ENCODE measurements around the gene U2AF1L4.

The U2AF1L4 gene

DNA sequence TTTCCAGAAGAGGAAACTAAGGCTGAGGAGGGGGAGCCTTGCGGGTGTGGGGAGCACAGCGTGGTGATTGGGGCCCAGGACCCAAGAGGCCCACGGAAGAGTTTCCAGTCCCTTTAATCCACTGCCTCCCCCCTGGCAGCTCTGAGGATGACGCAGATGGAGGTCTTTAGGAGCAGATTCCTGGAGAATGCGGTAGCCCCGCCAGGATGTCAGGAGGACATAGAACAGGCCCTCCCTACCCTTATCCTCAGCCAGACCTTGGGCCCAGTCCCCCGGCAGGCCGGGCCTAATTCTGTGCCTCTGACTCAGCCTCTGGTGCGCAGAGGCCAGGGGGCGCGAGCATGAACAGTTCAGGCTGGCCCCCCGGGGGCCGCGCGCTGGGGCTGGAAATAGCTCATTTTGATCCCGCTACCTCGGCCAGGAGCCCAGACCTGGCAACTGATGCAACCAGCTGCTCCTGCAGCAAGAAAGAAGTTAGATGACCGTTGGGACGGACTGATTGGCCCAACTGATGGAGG is 12.1 kb upstream of the U2AF1L4 start:
- DNase-seq, result peak; percentile 96

DNA sequence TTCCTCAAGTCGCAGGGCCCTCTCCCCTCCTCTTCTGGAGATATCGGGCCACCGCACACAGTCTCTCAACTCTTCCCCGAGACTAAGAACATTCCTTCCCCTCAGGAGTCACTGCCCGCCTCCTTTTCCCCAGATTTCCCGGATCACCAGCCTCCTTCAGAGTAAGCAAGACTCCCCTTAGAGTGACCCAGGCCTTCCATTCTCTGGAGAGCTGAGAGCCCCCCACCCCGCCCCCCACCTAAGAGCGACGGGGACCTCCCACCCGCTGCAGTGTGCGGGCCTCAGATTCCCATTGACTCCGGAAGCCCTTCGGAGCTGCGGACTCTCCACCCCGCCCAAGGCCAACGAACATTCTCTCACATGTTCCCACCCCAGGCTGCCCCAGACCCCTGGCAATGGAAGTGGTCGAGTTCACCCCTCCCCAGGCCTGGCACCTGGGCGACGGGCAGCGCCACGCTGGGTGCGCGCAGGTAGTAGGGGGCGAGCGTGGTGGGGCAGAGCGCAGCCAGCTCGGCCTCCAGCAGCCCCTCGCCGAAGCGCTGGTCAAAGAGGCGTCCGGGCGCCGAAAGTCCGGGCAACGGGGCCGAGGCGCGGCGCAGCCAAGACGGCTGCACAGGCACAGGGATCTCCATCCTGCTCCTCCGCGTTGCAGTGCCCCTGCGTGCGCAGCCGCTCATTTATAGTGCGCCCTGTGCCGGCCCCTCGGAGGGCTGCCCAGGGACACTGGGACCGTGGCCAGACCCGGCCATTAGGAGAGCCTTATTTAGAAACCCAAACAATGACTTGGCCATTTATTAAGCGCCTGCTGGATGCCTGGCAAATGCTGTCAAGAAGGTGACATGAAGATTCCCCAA is 11.4 kb upstream of the U2AF1L4 start, which contains the start of gene HSPB6:
Gene HSPB6 (minus strand): TSS at position 653 of the 854 bp plus-strand sequence. CDS start 21 bp downstream, at position 632.
- DNase-seq, result peak; percentile 84

DNA sequence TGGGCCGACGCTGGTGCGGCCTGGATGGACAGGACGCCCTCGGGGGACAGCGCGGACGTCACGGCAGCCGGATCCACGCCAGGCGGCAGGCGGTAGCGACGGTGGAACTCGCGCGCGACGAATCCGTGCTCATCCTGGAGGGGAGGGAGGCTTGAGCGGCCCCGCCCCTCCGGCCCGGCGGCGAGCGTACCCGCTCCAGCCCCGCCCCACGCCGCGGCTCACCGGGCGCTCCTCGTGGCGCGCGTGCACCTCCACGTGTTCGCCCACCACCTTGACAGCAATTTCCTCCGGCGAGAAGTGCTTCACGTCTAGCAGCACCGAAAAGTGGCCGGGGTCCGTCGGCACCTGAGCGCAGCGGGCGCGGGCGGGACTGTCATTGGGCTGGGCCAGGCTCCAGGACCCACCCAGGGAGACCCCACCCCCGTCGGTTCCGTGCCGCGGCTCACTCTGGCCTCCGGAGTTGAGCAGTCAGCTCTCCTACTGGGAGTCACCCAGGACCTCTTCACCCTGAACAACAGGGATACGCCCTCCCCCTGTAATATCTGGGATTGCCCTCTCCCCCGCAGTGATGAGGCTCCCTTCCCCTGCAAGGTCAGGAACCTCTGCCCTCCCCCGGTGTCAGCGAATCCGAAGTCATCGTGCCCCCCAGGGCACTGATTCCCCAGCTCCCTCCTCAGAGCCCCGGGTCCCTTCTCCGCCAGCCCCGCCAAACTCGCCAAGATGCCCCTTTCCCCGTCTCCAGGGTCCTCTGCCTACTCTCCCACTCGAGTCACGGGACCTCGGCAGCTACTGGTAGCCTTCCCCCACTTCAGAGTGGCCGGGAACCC is 10.5 kb upstream of the U2AF1L4 start:
- DNase-seq, result peak; percentile 89

DNA sequence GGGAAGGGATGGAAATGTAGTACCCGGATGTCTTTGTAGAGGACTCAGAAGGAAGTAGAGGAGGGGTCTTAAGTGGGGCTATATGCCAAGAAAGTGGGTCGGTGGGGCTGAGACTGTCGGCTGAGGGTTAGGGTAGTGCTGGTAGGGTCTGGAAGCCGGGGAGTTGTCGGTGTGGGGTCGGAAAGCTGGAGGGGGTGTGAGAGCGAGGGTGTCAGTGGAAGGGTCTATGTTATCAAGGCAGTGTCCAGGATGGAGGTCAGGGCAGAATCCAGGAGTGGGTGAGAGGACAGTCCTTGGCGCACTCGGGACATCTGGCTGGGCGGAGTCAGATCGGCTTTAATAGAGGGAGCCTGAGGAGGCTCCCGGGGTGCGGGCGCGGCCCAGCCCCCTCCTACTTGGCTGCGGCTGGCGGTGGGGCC is 9.9 kb upstream of the U2AF1L4 start:
- no peak for DNase-seq

DNA sequence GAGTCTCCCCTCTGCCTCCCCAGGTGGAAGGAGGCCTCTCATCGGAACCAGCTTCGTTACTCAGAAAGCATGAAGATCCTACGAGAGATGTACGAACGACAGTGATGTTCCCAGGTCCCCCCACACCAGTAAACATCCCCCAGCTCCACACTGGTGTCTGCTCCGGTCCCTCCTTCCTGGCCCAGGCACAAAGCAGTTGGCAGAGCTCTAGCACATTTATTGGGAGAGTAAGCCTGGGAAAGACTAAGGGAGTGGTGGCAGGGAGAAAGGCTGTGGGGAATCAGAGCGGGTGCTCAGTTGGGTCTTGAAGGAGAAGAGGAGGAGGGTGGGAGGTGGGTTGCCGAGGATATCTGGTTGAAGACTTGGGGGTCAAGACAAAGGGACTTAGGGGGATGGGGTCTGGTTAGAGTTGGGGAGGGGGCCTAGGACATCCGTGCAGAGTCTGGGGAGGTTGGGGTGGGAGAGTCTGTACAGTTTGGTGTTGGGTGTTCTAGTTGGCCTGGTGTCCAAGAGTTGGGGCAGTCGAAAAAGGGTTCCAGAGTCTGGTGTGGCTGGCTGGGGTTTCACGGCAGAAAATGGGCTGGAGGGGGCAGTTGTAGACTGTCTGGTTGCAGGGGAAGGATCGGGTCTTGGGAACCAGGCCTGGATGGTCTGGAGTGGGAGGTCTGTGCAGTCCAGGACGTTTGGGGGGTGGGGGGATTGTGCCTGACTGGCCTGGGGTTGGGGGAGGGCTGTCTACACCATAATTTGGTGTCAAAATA is 9.3 kb upstream of the U2AF1L4 start:
- no peak for DNase-seq

DNA sequence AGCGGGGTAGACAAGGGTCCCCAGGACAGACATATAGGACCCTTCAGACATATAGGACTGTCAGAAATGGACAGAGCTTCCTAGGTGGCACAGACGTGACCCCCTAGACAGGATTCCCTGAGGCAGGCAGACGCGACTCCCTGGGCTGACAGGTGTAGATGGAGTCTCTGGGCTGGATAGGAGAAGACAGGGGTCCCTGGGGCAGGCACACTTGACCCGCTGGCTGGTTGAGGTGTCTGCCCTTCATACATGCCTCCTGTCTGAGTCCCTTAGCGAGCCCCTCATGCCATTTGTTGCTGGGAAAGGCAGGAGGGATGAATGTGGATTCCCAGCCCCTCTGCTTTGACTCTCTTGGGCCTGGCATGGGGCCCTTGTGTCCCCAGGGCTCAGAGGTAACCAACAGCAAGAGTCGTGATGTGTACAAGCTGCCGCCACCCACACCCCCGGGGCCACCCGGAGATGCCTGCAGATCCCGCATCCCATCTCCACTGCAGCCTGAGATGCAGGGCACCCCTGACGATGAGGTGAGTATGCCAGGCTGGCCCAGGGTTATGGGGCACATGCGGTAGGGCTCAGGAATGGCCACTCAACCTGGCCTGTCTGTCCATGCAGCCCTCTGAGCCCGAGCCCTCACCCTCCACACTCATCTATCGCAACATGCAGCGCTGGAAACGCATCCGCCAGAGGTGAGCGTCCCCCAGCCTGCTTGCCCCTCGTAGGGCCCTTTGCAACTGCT is 8.6 kb upstream of the U2AF1L4 start:
- DNase-seq, result no peak

DNA sequence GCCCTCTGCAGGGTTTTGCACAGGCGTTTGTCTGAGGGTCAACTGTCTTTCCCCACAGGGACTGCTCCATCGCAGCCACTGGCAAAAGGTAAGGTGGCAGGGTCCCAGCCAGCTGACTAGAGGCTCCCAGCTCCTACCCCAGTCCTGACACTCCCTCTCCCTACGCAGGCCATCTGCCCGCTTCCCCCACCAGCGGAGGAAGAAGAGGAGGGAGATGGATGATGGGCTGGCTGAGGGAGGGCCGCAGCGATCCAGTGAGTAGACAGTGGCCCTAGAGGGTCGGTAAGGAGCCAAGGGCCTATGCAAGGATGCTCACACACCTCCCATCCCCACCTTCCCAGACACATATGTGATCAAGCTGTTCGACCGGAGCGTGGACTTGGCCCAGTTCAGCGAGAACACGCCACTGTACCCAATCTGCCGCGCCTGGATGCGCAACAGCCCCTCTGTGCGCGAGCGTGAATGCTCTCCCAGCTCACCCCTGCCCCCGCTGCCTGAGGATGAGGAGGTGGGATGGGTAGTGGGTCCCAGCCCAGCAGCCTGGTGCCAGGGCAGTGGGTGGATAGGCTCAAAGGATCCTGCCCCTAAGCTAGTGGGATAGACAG is 7.6 kb upstream of the U2AF1L4 start:
- DNase-seq, result no peak

DNA sequence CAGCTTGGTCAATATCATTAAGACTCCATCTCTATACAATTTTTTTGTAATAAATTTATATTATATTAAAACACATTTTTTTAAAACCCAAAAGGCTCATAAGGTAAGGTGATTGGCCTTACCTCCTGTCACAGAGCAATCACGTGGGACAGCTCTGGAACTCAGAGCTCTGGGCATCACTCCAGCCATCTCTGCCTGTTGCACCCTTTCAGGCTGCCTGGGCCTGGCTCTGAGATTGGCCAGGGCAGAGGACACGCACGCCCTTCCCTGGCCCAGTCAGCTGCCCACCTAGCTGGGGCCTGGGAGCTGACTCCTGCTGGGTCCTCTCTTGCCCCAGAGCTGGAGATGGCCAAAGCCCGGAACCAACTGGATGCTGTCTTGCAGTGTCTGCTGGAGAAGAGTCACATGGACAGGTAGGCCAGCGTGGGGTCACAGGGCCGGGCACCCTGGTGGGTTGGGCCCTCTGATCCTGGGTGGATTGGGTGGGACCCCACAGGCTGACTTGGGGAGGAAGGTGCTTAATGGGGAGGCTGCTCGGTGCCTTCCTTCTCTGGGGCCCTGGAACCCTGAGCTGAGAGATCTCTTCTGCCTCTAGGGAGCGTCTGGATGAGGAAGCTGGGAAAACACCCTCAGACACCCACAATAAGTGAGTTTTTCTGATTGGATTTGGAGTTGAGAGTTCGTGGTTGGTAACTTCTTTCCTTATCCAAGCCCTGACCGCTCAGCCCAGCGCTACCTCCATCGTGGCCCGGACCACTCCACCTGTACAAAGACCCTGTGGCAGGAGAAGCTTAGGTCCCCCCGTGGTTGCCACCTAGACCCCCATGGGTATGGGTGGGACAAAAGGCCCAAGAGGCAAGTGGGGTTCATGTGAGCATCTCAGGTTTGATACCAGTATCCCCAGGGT is 6.9 kb upstream of the U2AF1L4 start:
- DNase-seq, result no peak

DNA sequence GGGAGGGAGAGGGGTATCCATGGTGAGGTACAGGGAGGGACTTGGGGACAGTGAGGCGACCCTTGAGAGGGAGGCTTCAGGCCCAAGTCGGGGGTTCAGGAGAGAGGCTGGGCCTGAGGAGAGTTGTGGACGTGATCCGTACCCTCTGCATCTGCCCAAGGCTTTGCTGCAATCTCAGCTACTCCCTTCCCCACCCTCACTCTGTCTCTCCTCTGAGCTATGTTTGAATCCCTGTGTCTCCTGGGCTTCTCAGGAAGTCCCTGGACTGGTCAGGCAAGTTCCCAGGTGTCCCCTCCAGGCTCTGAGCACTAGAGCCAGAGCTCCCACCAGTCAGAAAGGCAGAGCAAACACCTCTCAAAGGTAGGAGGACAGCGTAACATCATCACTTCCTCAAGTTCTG is 4.9 kb upstream of the U2AF1L4 start:
- DNase-seq, result no peak

DNA sequence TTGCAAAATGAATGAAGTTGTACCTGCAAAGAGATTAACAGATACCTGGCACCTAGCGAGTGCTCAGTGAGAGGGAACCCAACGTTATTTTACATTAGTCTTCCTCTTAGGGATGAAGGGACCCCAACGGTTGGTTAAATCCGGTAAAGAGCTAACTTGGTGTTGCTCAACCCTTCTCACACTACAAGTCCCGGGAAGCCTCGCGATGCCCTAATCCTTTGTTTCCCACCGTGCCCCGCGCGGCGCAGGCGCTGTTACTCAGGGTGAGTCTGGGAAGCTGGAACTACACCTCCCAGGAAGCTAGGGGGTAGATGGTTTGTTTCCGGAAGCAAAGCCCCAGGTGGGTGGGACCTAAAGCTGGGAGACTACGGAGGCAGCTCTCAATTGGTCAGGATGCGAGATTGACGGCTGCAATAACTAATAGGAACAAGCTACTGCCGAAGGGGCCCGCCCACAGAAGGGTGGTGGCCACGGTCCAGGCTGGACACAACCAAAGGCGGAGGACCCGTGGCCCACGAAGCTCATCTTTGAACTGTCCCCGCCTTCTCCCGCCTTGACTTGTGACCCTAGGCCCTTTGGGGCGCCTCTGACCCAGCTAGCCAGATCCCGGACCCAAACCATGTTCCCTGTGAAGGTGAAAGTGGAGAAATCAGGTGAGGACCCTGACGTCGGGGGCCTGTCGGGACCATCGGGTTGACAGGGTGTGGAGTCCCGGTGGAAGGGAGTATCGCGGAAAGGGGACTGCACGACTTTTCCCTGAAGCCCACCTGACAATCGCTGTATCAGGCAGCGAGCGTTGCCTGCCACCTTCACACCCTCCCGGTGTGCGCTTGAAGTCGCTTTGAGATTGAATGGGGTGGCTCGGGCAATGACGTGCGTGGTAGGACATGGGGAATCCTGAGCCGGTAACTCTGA is 3.1 kb upstream of the U2AF1L4 start, which contains the start of gene LIN37:
Gene LIN37 (plus strand): TSS at position 471 of the 915 bp plus-strand sequence. CDS start 149 bp downstream, at position 620.
- DNase-seq, result peak; percentile 99

DNA sequence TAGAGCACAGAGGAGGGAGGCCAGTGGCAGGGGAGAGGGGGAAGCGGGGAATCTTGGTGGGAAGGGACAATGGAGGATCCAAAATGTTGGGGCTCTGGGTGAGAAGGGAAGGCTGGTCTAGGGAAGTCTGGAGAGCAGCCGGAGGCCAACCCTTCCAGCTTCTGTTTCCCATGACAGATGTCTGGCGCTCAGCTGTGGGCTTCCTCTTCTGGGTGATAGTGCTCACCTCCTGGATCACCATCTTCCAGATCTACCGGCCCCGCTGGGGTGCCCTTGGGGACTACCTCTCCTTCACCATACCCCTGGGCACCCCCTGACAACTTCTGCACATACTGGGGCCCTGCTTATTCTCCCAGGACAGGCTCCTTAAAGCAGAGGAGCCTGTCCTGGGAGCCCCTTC is 1.3 kb upstream of the U2AF1L4 start:
- DNase-seq, result no peak

DNA sequence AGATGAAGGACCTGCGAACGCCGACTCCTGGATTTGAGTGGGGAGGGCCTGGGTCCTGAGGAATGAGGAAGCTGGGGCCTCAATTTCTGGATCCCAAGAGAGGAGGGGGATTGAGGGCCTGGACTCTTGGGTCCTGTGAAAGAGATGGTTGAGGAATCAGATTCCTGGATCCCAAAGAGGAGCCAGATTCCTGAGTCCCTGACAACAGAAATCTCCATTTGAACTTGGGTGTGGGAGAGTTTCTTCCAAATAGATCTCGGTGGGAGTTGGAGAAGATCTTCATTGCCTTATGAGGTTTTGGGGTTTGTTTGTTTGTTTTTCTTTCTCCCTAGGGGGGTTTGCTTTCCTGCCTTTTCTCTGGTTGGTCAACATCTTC is 857 bp upstream of the U2AF1L4 start:
- no peak for DNase-seq

DNA sequence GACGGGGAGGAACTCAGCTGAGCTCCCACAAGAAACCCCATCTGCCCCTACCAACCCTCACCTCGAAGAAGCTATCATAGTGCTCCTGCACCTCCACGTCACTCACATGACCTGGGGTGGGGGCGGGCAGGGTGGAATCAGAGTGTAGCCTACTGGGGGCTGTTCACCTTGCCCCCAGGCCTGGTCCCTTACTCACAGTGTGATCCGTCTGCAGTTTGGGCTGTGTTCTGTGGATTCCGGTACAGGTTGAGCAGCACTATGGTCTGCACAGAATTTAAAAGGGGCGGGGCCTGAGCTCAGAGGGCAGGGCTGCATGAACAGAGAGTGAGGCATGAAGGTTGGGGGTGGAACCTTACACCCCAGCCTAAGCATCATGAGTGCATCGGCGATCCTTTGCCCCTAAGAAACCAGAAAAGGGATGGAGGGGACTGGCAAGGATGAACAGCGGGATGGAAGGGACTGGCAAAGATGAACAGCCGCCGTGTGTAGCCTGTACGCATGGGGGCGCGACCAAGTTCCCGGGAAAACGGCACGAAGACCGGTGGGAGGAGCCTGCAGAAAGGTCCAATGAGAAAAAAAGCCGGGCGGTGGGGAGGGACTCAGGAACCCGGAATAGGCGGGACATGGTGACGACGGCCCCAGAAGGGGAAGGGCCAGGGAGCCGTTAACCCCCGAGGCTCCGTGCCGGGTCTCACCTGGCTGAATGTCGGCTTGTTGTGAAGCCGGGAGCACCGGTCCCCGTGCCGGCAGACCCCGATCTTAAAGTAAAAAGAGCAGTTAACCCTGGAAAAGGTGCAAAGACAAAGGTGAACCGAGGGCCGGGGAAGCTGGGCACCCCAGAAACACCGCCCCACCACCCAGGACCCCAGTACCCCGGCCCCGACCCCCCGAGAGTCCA is 539 bp downstream of the U2AF1L4 start:
- DNase-seq, result peak; percentile 97

DNA sequence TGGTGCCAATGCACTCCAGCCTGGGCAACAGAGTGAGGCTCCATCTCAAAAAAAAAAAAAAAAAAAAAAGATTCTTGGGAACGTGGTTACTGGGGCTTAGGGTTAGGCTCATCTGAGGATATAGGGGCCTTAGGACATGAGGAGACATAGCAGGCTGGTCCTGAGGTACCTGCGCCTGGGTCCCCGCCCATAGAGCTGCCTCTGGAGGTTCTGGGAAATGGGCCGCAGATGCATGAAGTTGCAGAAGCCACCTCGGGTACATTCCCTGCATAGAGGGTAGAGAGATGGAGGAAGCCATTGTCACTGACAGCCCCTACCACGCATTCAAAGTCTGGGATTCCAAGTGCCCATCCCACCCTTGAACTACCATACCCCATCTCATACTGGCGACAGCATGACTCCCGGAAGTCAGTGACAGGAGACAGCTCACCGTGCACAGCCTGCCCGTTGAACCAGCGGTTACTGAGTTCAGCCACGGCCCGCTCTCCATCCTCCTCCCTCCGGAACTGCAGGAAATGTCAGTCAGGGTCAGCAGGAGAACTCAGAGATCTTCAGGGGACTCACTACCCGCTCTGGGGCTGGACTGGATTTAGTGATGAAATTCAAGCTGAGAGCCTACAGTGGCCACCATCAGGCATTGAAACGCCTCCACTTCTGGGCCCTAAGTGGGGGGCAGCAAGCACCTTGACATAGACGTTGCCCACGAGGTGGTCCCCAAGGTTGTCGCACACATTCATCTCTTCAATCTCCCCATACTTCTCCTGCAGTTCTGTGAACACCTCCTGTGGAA is 1.4 kb downstream of the U2AF1L4 start:
- no peak for DNase-seq

DNA sequence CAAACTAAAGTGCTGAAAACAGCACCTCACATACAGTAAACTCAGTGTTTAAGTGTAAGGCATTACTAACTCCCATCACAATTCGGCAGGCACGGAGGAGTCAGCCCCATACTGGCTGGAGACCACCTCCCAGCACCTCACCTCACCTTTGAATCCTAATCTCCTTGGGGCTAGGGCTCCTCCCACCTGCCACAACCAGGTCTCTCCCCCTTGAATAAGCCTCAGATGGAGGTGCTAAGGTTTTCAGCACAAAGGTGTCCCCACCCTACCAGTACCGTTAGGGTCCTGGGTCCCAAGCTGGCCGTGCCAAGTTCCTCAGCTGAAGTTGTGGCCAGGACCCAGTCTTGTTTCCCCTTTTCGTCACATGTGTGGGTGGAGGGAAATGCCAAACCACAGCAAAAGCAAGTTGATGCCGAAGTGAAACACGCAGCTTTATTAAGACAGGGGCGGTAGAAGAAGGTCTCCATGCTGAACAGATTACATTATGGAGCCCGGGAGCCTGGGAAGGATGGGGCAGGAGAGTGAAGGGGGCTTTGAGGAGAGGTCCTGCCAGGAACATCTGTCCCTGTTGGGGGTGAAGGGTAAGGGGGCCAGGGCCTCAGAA is 3.0 kb downstream of the U2AF1L4 start, which contains the start of gene IGFLR1:
Gene IGFLR1 (minus strand): TSS at position 332 of the 604 bp plus-strand sequence. CDS start 1,272 bp downstream, outside the sequence.
- no peak for DNase-seq

DNA sequence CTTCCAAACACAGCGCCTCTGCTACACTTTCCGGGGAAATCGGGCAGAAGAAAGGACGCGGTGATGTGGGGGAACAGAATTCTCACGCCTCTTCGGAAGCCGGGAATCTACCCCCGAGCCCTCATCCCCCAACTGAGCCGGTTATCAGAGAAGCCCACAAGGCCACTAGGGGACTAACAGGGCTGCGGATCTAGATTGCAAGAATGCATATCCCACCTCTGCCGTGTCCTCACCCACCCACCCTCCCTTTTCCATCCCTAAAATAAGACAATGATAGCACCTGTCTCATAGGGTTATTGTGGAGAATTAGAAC is 4.1 kb downstream of the U2AF1L4 start:
- DNase-seq, result no peak
